DND-41 (cell line): ENCODE data around the gene ZC3H10.

ENCODE experiments used
- ATAC-seq: fragments of 200-7000 bp; cut with Tn5 transposase; 3 replicates; pipeline ENCODE4 v1.9.1; 2021; ENCODE audit warnings: low read depth; ENCODE audit not compliant: insufficient read depth
- DNase-seq: peaks from one replicate; pipeline ENCODE4 v3.0.0-alpha.2; 2020
- H2AFZ ChIP-seq: 2 replicates; pipeline ENCODE4 v1.6.0; 2012; ENCODE audit warnings: low read depth, low read length
- H3K27ac ChIP-seq: 2 replicates; pipeline ENCODE4 v1.5.1; 2012; ENCODE audit warnings: low read length, inconsistent platforms
- H3K27me3 ChIP-seq: fragments of 200-600 bp; sonication (generic); 2 replicates; pipeline ENCODE4 v1.6.0; 2012; ENCODE audit warnings: low read length, mild to moderate bottlenecking, inconsistent platforms; ENCODE audit not compliant: insufficient read depth, poor library complexity
- H3K36me3 ChIP-seq: 2 replicates; pipeline ENCODE4 v1.5.1; 2012; ENCODE audit warnings: low read length, inconsistent platforms; ENCODE audit not compliant: insufficient read depth
- H3K4me1 ChIP-seq: 2 replicates; pipeline ENCODE4 v1.5.1; 2012; ENCODE audit warnings: mild to moderate bottlenecking, low read length; ENCODE audit not compliant: insufficient read depth
- H3K4me2 ChIP-seq: 2 replicates; pipeline ENCODE4 v1.6.0; 2012; ENCODE audit warnings: mild to moderate bottlenecking, moderate library complexity, low read length, inconsistent platforms; ENCODE audit not compliant: insufficient read depth
- H3K4me3 ChIP-seq, 2 experiments: fragments of 200-600 bp in 1 of 2; shearing (Covaris generic) in 1 of 2; 2 replicates each; pipeline ENCODE4 v1.5.1; 2012 to 2016; ENCODE audit warnings: inconsistent platforms in 2 of 2, low read length in 2 of 2, mild to moderate bottlenecking in 2 of 2, low read depth in 1 of 2, moderate library complexity in 1 of 2
- H3K79me2 ChIP-seq: 2 replicates; pipeline ENCODE4 v1.6.0; 2012; ENCODE audit warnings: low read length, inconsistent platforms; ENCODE audit not compliant: insufficient read depth
- H3K9ac ChIP-seq: 2 replicates; pipeline ENCODE4 v1.6.0; 2012; ENCODE audit warnings: low read depth, mild to moderate bottlenecking, inconsistent platforms, low read length, moderate library complexity
- H3K9me3 ChIP-seq: 2 replicates; pipeline ENCODE4 v1.5.1; 2012; ENCODE audit warnings: low read length, moderate library complexity, mild to moderate bottlenecking, inconsistent platforms; ENCODE audit not compliant: insufficient read depth, severe bottlenecking
- H4K20me1 ChIP-seq: 2 replicates; pipeline ENCODE4 v1.6.0; 2012; ENCODE audit warnings: low read length; ENCODE audit not compliant: insufficient read depth
- CTCF ChIP-seq: IDR thresholded peaks from 2 replicates; pipeline ENCODE4 v1.5.1; 2012; ENCODE audit warnings: borderline replicate concordance, low read length, moderate library complexity, mild to moderate bottlenecking; ENCODE audit not compliant: poor library complexity, severe bottlenecking; ENCODE audit errors: extremely low read depth
- EZH2 ChIP-seq: IDR thresholded peaks from 3 replicates; pipeline ENCODE4 v1.6.1; 2012; ENCODE audit warnings: borderline replicate concordance, low read depth, mild to moderate bottlenecking, moderate library complexity, low read length, inconsistent platforms; ENCODE audit not compliant: severe bottlenecking

ZC3H10 gene

GRCh38 chr12:56164345-56164729 is 46.3 kb downstream of the ZC3H10 start:
- peaks cover 32% of the 10 kb centered on the region for H3K79me2 ChIP-seq
- H3K9ac ChIP-seq = no peak overlapping the region
- DNase-seq = no peak
- H3K27ac ChIP-seq = no peak overlapping the region
- H3K36me3 ChIP-seq = peaks cover 96% of the 10 kb centered on the region
- H4K20me1 ChIP-seq = peaks cover 13% of the 10 kb centered on the region
- H2AFZ ChIP-seq = no peak overlapping the region
- H3K9me3 ChIP-seq = no peaks in the 10 kb centered on the region
- H3K4me1 ChIP-seq = peaks cover 30% of the 10 kb centered on the region
- TF ChIP-seq EZH2 = no peak
- no peak overlapping the region for H3K4me2 ChIP-seq
- no peak for ATAC-seq
- no peaks in the 10 kb centered on the region for H3K27me3 ChIP-seq
- H3K4me3 ChIP-seq = no peak overlapping the region

- no peak overlapping the region for H2AFZ ChIP-seq
- ATAC-seq (no peak), DNase-seq (no peak)
- peaks cover 20% of the 10 kb centered on the region for H3K4me1 ChIP-seq
- no peak overlapping the region for H3K9ac ChIP-seq
- no peak overlapping the region for H3K27ac ChIP-seq
- peaks cover 96% of the 10 kb centered on the region for H3K36me3 ChIP-seq
- TF ChIP-seq EZH2 (no peak), CTCF (no peak)
- no peak overlapping the region for H3K4me3 ChIP-seq
- H3K4me2 ChIP-seq = no peak overlapping the region
- peaks cover 21% of the 10 kb centered on the region for H3K79me2 ChIP-seq
- no peaks in the 10 kb centered on the region for H3K27me3 ChIP-seq
- no peaks in the 10 kb centered on the region for H3K9me3 ChIP-seq
- H4K20me1 ChIP-seq = peaks cover 13% of the 10 kb centered on the region
Measured at GRCh38 chr12:56165369-56165768, 47.3 kb downstream of the ZC3H10 start.

GRCh38 chr12:56169229-56169759 is 51.2 kb downstream of the ZC3H10 start:
- H3K27me3 ChIP-seq = no peaks in the 10 kb centered on the region
- H3K4me1 ChIP-seq = no peaks in the 10 kb centered on the region
- no peaks in the 10 kb centered on the region for H3K9me3 ChIP-seq
- ATAC-seq (no peak), DNase-seq (no peak)
- no peak overlapping the region for H3K27ac ChIP-seq
- H3K36me3 ChIP-seq = peaks cover 96% of the 10 kb centered on the region
- TF ChIP-seq CTCF (no peak), EZH2 (no peak)
- peaks cover 3% of the 10 kb centered on the region; the same call in 1 of the 2 replicates for H4K20me1 ChIP-seq
- no peak overlapping the region for H3K9ac ChIP-seq
- no peaks in the 10 kb centered on the region for H3K79me2 ChIP-seq
- no peak overlapping the region for H3K4me3 ChIP-seq
- H2AFZ ChIP-seq = no peak overlapping the region
- H3K4me2 ChIP-seq = no peak overlapping the region

- TF ChIP-seq EZH2 (no peak), CTCF (no peak)
- Histone ChIP-seq H3K79me2 (no peaks in the 10 kb centered on the region), H3K4me2 (no peak overlapping the region), H2AFZ (no peak overlapping the region), H3K27me3 (no peaks in the 10 kb centered on the region), H3K27ac (no peak overlapping the region), H3K4me1 (no peaks in the 10 kb centered on the region), H4K20me1 (peaks cover 3% of the 10 kb centered on the region; the same call in 1 of the 2 replicates), H3K9me3 (no peaks in the 10 kb centered on the region), H3K9ac (no peak overlapping the region), H3K36me3 (peaks cover 91% of the 10 kb centered on the region), H3K4me3 (no peak overlapping the region)
- no peak for DNase-seq
- no peak for ATAC-seq
Measured at GRCh38 chr12:56172839-56173238, 54.8 kb downstream of the ZC3H10 start.
